ENCODE data around the gene ADGRL3. TPM values are rescaled to one million over a fixed set of nuclear protein-coding genes. Genes with fewer than 3 reads are reported as not detected.

Gene ADGRL3
- total and polyA plus RNA-seq, 4 donors = 0.39 to 59.9 (median 2.9) TPM

GRCh38 chr4:61918507-61918906 is 718.4 kb downstream of the ADGRL3 start:
- no peak for TF ChIP-seq CTCF (IDR thresholded peaks at IDR 0.05; ENCODE audit: control extremely low read depth, extremely low read depth)
- Histone ChIP-seq H3K4me3 (no peak overlapping the region), H3K27ac (ENCODE audit: low read depth in 1 of 2, low read length in 1 of 2) (no peak overlapping the region), H3K4me1 (ENCODE audit: control insufficient read depth in 5 of 5, insufficient read depth in 5 of 5, low read length in 5 of 5) (peaks cover 0 to 10% (median 0%) of the 10 kb centered on the region in 5 donors), H3K36me3 (ENCODE audit: control insufficient read depth in 4 of 4, insufficient read depth in 4 of 4, low read length in 4 of 4) (no peaks in the 10 kb centered on the region), H3K9ac (ENCODE audit: insufficient read depth in 1 of 2, low read length in 2 of 2) (no peak overlapping the region), H3K27me3 (ENCODE audit: control insufficient read depth in 3 of 3, insufficient read depth in 3 of 3, low read length in 2 of 3) (no peaks in the 10 kb centered on the region), H3K9me3 (ENCODE audit: control insufficient read depth in 4 of 4, insufficient read depth in 3 of 4, low read length in 3 of 4) (no peaks in the 10 kb centered on the region)
- ATAC-seq (ENCODE audit: insufficient read depth, low FRiP score) (no peak), DNase-seq (no peak)

- H3K9ac ChIP-seq (ENCODE audit: insufficient read depth in 1 of 2, low read length in 2 of 2) = no peak overlapping the region
- H3K4me3 ChIP-seq = no peak overlapping the region
- ATAC-seq (ENCODE audit: insufficient read depth, low FRiP score) (no peak), DNase-seq (no peak)
- no peak overlapping the region for H3K27ac ChIP-seq (ENCODE audit: low read depth in 1 of 2, low read length in 1 of 2)
- H3K36me3 ChIP-seq (ENCODE audit: control insufficient read depth in 4 of 4, insufficient read depth in 4 of 4, low read length in 4 of 4) = no peaks in the 10 kb centered on the region
- H3K4me1 ChIP-seq (ENCODE audit: control insufficient read depth in 5 of 5, insufficient read depth in 5 of 5, low read length in 5 of 5) = peaks cover 0 to 10% (median 0%) of the 10 kb centered on the region in 5 donors
- H3K27me3 ChIP-seq (ENCODE audit: control insufficient read depth in 3 of 3, insufficient read depth in 3 of 3, low read length in 2 of 3) = no peaks in the 10 kb centered on the region
- no peak for TF ChIP-seq CTCF (IDR thresholded peaks at IDR 0.05; ENCODE audit: control extremely low read depth, extremely low read depth)
- H3K9me3 ChIP-seq (ENCODE audit: control insufficient read depth in 4 of 4, insufficient read depth in 3 of 4, low read length in 3 of 4) = no peaks in the 10 kb centered on the region
- WGBS, 2 donors = 76 to 90% methylated on average over 2 of the region's 2 CpGs
These were observed 718.9 kb downstream of the ADGRL3 start for GRCh38 chr4:61918987-61919386.

GRCh38 chr4:61919561-61919960 is 719.4 kb downstream of the ADGRL3 start:
- peak in 1 of 3 donors; percentile 14 for DNase-seq
- 90 to 91% methylated on average over 3 of the region's 3 CpGs for WGBS, 2 donors
- Histone ChIP-seq H3K9me3 (ENCODE audit: control insufficient read depth in 4 of 4, insufficient read depth in 3 of 4, low read length in 3 of 4) (no peaks in the 10 kb centered on the region), H3K27ac (ENCODE audit: low read depth in 1 of 2, low read length in 1 of 2) (no peak overlapping the region), H3K36me3 (ENCODE audit: control insufficient read depth in 4 of 4, insufficient read depth in 4 of 4, low read length in 4 of 4) (no peaks in the 10 kb centered on the region), H3K9ac (ENCODE audit: insufficient read depth in 1 of 2, low read length in 2 of 2) (no peak overlapping the region), H3K4me1 (ENCODE audit: control insufficient read depth in 5 of 5, insufficient read depth in 5 of 5, low read length in 5 of 5) (peaks cover 0 to 10% (median 0%) of the 10 kb centered on the region in 5 donors), H3K27me3 (ENCODE audit: control insufficient read depth in 3 of 3, insufficient read depth in 3 of 3, low read length in 2 of 3) (no peaks in the 10 kb centered on the region), H3K4me3 (no peak overlapping the region)
- no peak for TF ChIP-seq CTCF (IDR thresholded peaks at IDR 0.05; ENCODE audit: control extremely low read depth, extremely low read depth)
- ATAC-seq (ENCODE audit: insufficient read depth, low FRiP score) = no peak

GRCh38 chr4:61921920-61922319 is 721.8 kb downstream of the ADGRL3 start:
- no peak for DNase-seq
- ATAC-seq (ENCODE audit: insufficient read depth, low FRiP score) = no peak
- H3K4me3 ChIP-seq = no peak overlapping the region
- no peaks in the 10 kb centered on the region for H3K36me3 ChIP-seq (ENCODE audit: control insufficient read depth in 4 of 4, insufficient read depth in 4 of 4, low read length in 4 of 4)
- no peaks in the 10 kb centered on the region for H3K9me3 ChIP-seq (ENCODE audit: control insufficient read depth in 4 of 4, insufficient read depth in 3 of 4, low read length in 3 of 4)
- no peak overlapping the region for H3K9ac ChIP-seq (ENCODE audit: insufficient read depth in 1 of 2, low read length in 2 of 2)
- TF ChIP-seq CTCF (IDR thresholded peaks at IDR 0.05; ENCODE audit: control extremely low read depth, extremely low read depth) = no peak
- H3K4me1 ChIP-seq (ENCODE audit: control insufficient read depth in 5 of 5, insufficient read depth in 5 of 5, low read length in 5 of 5) = peaks cover 0 to 10% (median 0%) of the 10 kb centered on the region in 5 donors
- no peaks in the 10 kb centered on the region for H3K27me3 ChIP-seq (ENCODE audit: control insufficient read depth in 3 of 3, insufficient read depth in 3 of 3, low read length in 2 of 3)
- 46 to 59% methylated on average over 2 of the region's 2 CpGs for WGBS, 2 donors
- no peak overlapping the region for H3K27ac ChIP-seq (ENCODE audit: low read depth in 1 of 2, low read length in 1 of 2)
